Upper lobe of left lung (tissue), 6 donors: ENCODE results near the gene LYL1. TPM values are rescaled to one million over a fixed set of nuclear protein-coding genes. Genes with fewer than 3 reads are reported as not detected.

Experiments used
- ATAC-seq, 2 donors: fragments of 200-7000 bp; cut with Tn5 transposase; one replicate each; pipeline ENCODE4 v1.9.1; 2022; ENCODE audit warnings: mild to moderate bottlenecking in 2 of 2, moderate library complexity in 2 of 2; ENCODE audit not compliant: low FRiP score in 2 of 2
- DNase-seq, 2 donors: peaks; one replicate each; pipeline ENCODE4 v3.0.0-alpha.2; 2019 to 2020
- H3K27ac ChIP-seq, 4 donors: fragments of 200-600 bp; sonication (generic); one replicate each; pipeline ENCODE4 v1.5.1; 2016 to 2019
- H3K27me3 ChIP-seq, 4 donors: fragments of 200-600 bp; sonication (generic); one replicate each; pipeline ENCODE4 v1.5.1; 2017 to 2019
- H3K36me3 ChIP-seq, 4 donors: fragments of 200-600 bp; sonication (generic); one replicate each; pipeline ENCODE4 v1.5.1; 2016 to 2019
- H3K4me1 ChIP-seq, 4 donors: fragments of 200-600 bp; sonication (generic); one replicate each; pipeline ENCODE4 v1.5.1; 2018 to 2019
- H3K4me3 ChIP-seq, 4 donors: fragments of 200-600 bp; sonication (generic); one replicate each; pipeline ENCODE4 v1.5.1; 2017 to 2019; ENCODE audit warnings: mild to moderate bottlenecking in 2 of 4, moderate library complexity in 1 of 4
- H3K9me3 ChIP-seq, 4 donors: fragments of 200-600 bp; sonication (generic); one replicate each; pipeline ENCODE4 v1.5.1; 2018 to 2019
- CTCF ChIP-seq, 6 experiments: fragments of 450-650 bp in 4 of 6; fragments of 200-600 bp in 2 of 6; sonication (generic) in 2 of 6; IDR thresholded peaks; one replicate each; pipeline ENCODE4 v1.5.1; 2016 to 2019; ENCODE audit warnings: antibody characterized with exemption in 6 of 6
- EP300 ChIP-seq, 4 donors: sonication (generic); formaldehyde crosslinking; IDR thresholded peaks; one replicate each; pipeline ENCODE4 v1.5.1; 2017; ENCODE audit warnings: antibody characterized with exemption in 4 of 4, control low read depth in 2 of 4
- POLR2A ChIP-seq, 4 donors: fragments of 450-650 bp; IDR thresholded peaks; one replicate each; pipeline ENCODE4 v1.5.1; 2016 to 2017; ENCODE audit warnings: antibody characterized with exemption in 4 of 4, mild to moderate bottlenecking in 2 of 4
- POLR2AphosphoS5 ChIP-seq, 2 donors: sonication (generic); formaldehyde crosslinking; IDR thresholded peaks; one replicate each; pipeline ENCODE4 v1.5.1; 2017; ENCODE audit warnings: antibody characterized with exemption in 2 of 2
- WGBS, 2 donors: methylation state at CpG; one replicate each; pipeline ENCODE4 v1.1.5; 2017 to 2018; 5-methylcytosine and 5-hydroxymethylcytosine counted together
- total RNA-seq, 6 donors: library from RNA; depleted of rRNA in 4 of 6; stranded (reverse); fragments of >200 nt in 4 of 6; gene quantifications; one replicate each; pipeline versions ENCODE4 v1.1.0 to v1.2.1, GENCODE V29; 2016 to 2021
- donor health status: DM: no; HTN: no; CAD: no; lungs with moderate emphysema.
- donor health status: DM: no; HTN: yes; CAD: no; lungs with severe emphysema.

The LYL1 gene
- total RNA-seq, 6 donors from 2014 or later: 22.6 to 55.5 (median 31.4) TPM

GRCh38 chr19:13109361-13110098 is 6.9 kb upstream of the LYL1 start:
- H3K4me3 ChIP-seq: no peak overlapping the region
- no peak overlapping the region for H3K27ac ChIP-seq
- DNase-seq (no peak), ATAC-seq (no peak)
- TF ChIP-seq EP300 (IDR thresholded peaks at IDR 0.05): no peak
- no peak for TF ChIP-seq POLR2AphosphoS5 (IDR thresholded peaks at IDR 0.05)
- TF ChIP-seq CTCF (IDR thresholded peaks at IDR 0.05): no peak
- no peak for TF ChIP-seq POLR2A (IDR thresholded peaks at IDR 0.05)
- peaks cover 2 to 16% (median 7%) of the 10 kb centered on the region in 4 donors for H3K4me1 ChIP-seq
- no peaks in the 10 kb centered on the region for H3K9me3 ChIP-seq
- H3K36me3 ChIP-seq: peaks cover 4 to 45% (median 25%) of the 10 kb centered on the region in 4 donors
- H3K27me3 ChIP-seq: no peaks in the 10 kb centered on the region
- WGBS, 2 donors: 94 to 95% methylated on average over 13 to 30 of the region's 30 CpGs

GRCh38 chr19:13104848-13105711 is 2.4 kb upstream of the LYL1 start:
- ATAC-seq (peak; percentile 1 to 4), DNase-seq (peak; percentile 44 to 78)
- Histone ChIP-seq H3K27me3 (no peaks in the 10 kb centered on the region), H3K4me1 (peaks cover 35 to 61% (median 49%) of the 10 kb centered on the region in 4 donors), H3K9me3 (no peaks in the 10 kb centered on the region), H3K36me3 (peaks cover 0 to 19% (median 12%) of the 10 kb centered on the region in 4 donors), H3K27ac (peak overlapping the region; percentile 92 to 98 (median 95)), H3K4me3 (peak overlapping the region in 3 of 4 donors; percentile 35 to 50 (median 40))
- WGBS, 2 donors: 40 to 60% methylated on average over 18 to 29 of the region's 29 CpGs
- peak in 1 of 6 experiments; percentile 6 for TF ChIP-seq CTCF (IDR thresholded peaks at IDR 0.05)
- TF ChIP-seq POLR2AphosphoS5 (IDR thresholded peaks at IDR 0.05): no peak

- peak overlapping the region in 3 of 4 donors; percentile 35 to 50 (median 40) for H3K4me3 ChIP-seq
- WGBS, 2 donors: 23 to 42% methylated on average over 14 to 32 of the region's 33 CpGs
- TF ChIP-seq EP300 (IDR thresholded peaks at IDR 0.05) (peak in 2 of 4 donors; percentile 80 to 91), POLR2AphosphoS5 (IDR thresholded peaks at IDR 0.05) (peak; percentile 92 to 94), CTCF (IDR thresholded peaks at IDR 0.05) (peak; percentile 69 to 94 (median 88)), POLR2A (IDR thresholded peaks at IDR 0.05) (no peak)
- peak; percentile 30 to 59 for ATAC-seq
- peak; percentile 65 to 94 for DNase-seq
- H3K36me3 ChIP-seq: peaks cover 0 to 13% (median 6%) of the 10 kb centered on the region in 4 donors
- H3K9me3 ChIP-seq: no peaks in the 10 kb centered on the region
- peak overlapping the region; percentile 92 to 98 (median 95) for H3K27ac ChIP-seq
- H3K4me1 ChIP-seq: peaks cover 40 to 68% (median 55%) of the 10 kb centered on the region in 4 donors
- H3K27me3 ChIP-seq: no peaks in the 10 kb centered on the region
These were observed 1.7 kb upstream of the LYL1 start for GRCh38 chr19:13104360-13104847.

- peak overlapping the region; percentile 92 to 98 (median 95) for H3K27ac ChIP-seq
- no peaks in the 10 kb centered on the region for H3K9me3 ChIP-seq
- DNase-seq: no peak
- H3K27me3 ChIP-seq: no peaks in the 10 kb centered on the region
- no peak for TF ChIP-seq CTCF (IDR thresholded peaks at IDR 0.05)
- TF ChIP-seq POLR2A (IDR thresholded peaks at IDR 0.05): no peak
- 48 to 70% methylated on average over 10 to 12 of the region's 13 CpGs for WGBS, 2 donors
- no peak for ATAC-seq
- H3K36me3 ChIP-seq: peaks cover 0 to 8% (median 2%) of the 10 kb centered on the region in 4 donors
- H3K4me3 ChIP-seq: peak overlapping the region in 3 of 4 donors; percentile 35 to 50 (median 40)
- H3K4me1 ChIP-seq: peaks cover 43 to 74% (median 61%) of the 10 kb centered on the region in 4 donors
These were observed 1.1 kb upstream of the LYL1 start for GRCh38 chr19:13103581-13104359.
